HG02798 (cell line): ENCODE data around the gene ZCCHC2.

ENCODE experiments used
- ATAC-seq: cut with Tn5 transposase; IDR thresholded peaks from one replicate; pipeline ENCODE4 v1.9.1; 2021; ENCODE audit warnings: mild to moderate bottlenecking; ENCODE audit not compliant: unreplicated experiment, poor library complexity

Gene ZCCHC2

GRCh38 chr18:62509779-62510178 is 13.0 kb upstream of the ZCCHC2 start:
- ATAC-seq = no peak

- no peak for ATAC-seq
Observed at GRCh38 chr18:62510789-62511188, 12.0 kb upstream of the ZCCHC2 start.

- no peak for ATAC-seq
Observed at GRCh38 chr18:62512532-62512931, 10.3 kb upstream of the ZCCHC2 start.

GRCh38 chr18:62512996-62513395 is 9.8 kb upstream of the ZCCHC2 start:
- ATAC-seq = no peak

GRCh38 chr18:62514570-62514969 is 8.3 kb upstream of the ZCCHC2 start:
- no peak for ATAC-seq

- no peak for ATAC-seq
Observed at GRCh38 chr18:62516242-62516641, 6.6 kb upstream of the ZCCHC2 start.

- ATAC-seq = no peak
Observed at GRCh38 chr18:62518460-62519375, 4.1 kb upstream of the ZCCHC2 start.

GRCh38 chr18:62519684-62520083 is 3.1 kb upstream of the ZCCHC2 start:
- ATAC-seq = no peak

GRCh38 chr18:62521082-62521481 is 1.7 kb upstream of the ZCCHC2 start:
- no peak for ATAC-seq

- no peak for ATAC-seq
Observed at GRCh38 chr18:62521593-62521992, 1.2 kb upstream of the ZCCHC2 start.

GRCh38 chr18:62522178-62522503 is 684 bp upstream of the ZCCHC2 start:
- ATAC-seq = peak; percentile 2

GRCh38 chr18:62523255-62523588 is 397 bp downstream of the ZCCHC2 start:
- ATAC-seq = no peak

GRCh38 chr18:62523631-62524439 is 1.0 kb downstream of the ZCCHC2 start:
- peak; percentile 1 for ATAC-seq

GRCh38 chr18:62524440-62525200 is 1.8 kb downstream of the ZCCHC2 start:
- ATAC-seq = peak; percentile 15

GRCh38 chr18:62525608-62526007 is 2.8 kb downstream of the ZCCHC2 start:
- ATAC-seq = no peak

- ATAC-seq = peak; percentile 25
Observed at GRCh38 chr18:62526098-62527025, 3.5 kb downstream of the ZCCHC2 start.

- ATAC-seq = no peak
Observed at GRCh38 chr18:62529597-62529996, 6.8 kb downstream of the ZCCHC2 start.

GRCh38 chr18:62531078-62531477 is 8.3 kb downstream of the ZCCHC2 start:
- ATAC-seq = no peak

- ATAC-seq = no peak
Observed at GRCh38 chr18:62531931-62532330, 9.1 kb downstream of the ZCCHC2 start.

GRCh38 chr18:62536005-62536404 is 13.2 kb downstream of the ZCCHC2 start:
- no peak for ATAC-seq
